GM21825 (cell line): ENCODE measurements around the gene CCNK.

Experiments
- ATAC-seq: cut with Tn5 transposase; IDR thresholded peaks from one replicate; pipeline ENCODE4 v1.9.1; 2021; ENCODE audit warnings: mild to moderate bottlenecking, moderate library complexity; ENCODE audit not compliant: unreplicated experiment

CCNK gene

DNA sequence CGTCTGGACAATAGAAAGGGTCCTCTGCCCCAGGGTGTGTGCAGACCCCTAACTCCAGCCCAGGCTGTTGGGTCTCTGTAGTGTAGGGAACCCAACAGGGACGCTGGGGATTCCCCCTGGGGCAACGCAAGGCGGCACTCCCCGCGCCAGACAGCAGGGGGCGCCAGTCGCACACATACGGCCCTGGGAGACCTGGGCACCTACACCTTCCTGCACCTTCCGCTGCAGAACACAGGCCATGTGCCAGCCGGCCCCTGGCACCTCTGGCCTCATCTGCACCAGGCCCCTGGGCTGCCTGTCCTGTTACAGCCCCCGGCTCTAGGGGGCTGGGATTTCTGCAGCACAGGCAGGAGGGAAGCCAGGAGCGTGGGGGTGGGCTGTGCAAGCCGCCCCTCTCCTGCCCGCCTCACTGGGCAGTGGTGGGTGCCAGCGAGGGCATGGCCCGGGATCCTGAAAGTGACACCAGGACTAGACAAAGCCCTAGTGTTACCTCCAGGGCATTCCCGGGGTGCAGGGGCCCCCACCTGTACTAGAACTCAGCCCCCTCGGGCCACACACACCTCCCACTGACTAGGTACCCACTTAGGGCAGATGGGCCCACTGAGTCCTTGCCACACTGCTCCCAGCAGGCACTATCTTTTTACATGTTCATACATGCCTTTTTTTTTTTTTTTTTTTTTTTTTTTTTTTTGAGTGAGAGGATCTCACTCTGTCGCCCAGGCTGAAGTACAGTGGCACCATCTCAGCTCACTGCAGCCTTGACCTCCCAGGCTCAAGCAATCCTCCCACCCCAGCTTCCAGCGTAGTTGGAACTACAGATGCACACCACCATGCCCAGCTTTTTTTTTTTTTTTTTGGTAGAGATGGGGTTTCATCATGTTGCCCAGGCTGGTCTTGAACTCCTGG is 37.5 kb downstream of the CCNK start:
- peak; percentile 59 for ATAC-seq

DNA sequence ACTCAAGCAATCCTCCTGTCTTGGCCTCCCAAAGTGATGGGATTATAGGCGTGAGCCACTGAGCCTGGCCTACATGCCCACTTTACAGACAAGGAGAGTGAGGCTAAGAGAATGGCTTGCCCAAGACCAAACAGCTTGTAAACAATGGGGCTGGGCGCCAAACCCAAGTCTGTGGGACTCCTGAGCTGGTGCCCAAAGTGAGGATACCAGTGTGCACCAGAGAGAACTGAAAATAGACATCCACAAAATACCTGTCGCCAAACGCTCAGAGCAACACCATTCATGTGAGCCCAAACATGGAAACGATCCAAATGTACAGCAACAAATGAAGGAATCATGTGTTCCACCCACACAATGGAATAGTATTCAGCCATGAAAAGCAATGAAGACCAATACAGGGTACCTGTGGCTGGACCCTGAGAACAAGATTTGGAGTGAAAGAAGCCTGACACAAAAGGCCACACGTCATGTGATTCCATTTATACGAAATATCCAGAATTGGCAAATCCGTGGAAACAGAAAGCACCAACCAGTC is 38.2 kb downstream of the CCNK start:
- no peak for ATAC-seq

DNA sequence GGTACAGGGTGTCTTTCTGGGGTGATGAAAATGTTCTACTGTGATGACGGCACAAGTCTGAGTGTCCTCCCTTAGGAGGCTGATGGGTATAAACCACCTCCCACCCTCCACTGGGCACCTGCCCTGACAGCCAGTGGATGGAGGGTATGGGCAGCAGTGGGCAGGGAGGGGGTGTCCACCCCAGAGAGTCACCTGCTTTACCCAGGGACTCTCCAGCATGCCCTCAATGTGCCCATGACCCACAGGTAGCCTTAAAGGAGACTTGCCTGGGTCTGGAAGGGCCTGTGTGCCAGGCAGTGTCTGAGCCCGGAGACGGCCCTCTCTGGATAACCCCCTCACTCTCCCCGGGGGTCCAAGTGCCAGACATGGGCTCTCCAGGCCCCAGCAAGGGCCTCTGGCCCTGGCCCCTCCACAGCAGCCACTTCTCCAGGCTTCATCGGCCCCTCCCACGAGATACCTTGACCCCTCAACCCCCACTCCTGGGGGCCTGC is 38.8 kb downstream of the CCNK start:
- ATAC-seq: no peak

DNA sequence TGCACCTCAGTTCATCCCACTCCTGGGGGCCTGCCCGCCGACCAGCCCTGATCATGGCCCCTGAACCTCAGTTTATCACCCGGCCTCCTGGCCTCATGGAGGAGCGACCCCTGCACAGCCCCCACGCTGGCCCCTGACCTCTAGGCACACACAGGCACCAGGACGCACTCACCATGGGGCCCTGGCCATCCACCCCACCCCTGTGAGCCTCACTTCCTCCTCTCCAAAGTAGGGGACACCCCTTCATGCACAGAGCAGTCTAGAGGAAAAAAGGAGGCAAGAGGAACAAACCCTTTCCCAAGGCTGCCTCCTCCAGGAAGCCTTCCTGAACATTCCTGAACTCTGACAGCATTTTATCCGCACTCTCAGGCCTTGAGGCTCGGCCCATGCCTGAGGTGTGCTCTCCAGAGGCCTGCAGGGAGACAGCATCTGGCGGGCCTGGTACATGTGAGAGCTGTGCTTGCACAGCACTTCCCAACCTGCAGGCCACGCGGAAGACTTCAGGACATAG is 39.4 kb downstream of the CCNK start:
- no peak for ATAC-seq

DNA sequence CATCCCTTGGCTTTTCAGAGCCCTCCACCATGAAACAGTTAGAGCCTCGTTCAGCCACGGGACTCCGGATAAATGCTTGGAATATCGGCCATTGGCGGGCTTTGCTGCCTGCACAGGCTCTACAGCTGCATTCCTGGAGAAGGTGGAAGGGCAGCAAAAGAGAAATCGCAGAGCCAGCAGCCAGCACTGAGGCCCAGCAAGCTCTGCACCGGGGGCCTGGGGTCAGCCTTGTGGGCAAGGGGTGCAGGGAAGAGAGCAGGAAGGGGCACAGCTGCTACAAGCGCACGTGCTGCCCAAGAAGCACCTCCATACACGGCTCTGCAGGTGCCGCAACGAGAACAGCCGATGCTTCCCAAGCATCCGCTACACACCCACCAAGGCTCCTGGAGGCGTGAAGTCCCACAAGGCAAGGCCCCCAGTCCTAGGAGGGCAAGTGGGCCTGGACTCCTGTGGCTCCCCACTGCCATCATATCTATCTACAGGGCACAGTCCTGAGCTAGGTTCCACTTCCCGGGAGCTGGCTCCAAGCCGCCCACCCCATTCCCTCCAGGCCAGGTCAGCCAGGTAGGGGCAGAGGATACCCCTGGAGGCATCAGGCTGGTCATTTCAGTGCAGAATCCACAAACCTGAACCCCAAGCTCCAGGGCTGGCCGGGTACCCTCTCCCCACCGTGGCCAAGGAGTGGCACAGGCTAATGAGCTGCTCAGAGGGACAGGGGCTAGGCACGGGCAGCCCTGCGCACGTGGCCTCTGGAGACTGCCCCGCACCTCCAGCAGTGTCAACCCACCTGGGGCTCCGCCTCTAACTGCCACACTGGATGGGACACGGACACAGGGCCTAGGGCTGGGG is 40.2 kb downstream of the CCNK start:
- no peak for ATAC-seq

DNA sequence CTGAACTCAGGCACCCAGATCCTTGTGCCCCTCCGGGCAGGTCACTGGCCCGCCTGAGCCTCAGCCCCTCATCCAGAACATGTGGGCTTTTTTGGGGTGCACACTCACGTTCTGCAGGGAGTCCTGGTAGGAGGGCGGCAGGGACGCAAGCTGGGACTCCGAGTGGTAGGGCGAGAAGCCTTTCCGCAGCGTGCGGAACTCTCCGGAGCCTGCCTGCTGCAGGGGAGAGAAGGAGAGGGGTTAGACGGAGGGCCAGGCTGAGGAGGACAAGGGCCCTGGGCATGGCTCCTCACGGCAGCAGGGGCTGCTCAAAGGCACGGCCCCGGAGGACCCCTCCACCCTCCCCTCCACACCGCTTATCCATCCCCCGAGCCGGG is 40.8 kb downstream of the CCNK start:
- ATAC-seq: no peak

DNA sequence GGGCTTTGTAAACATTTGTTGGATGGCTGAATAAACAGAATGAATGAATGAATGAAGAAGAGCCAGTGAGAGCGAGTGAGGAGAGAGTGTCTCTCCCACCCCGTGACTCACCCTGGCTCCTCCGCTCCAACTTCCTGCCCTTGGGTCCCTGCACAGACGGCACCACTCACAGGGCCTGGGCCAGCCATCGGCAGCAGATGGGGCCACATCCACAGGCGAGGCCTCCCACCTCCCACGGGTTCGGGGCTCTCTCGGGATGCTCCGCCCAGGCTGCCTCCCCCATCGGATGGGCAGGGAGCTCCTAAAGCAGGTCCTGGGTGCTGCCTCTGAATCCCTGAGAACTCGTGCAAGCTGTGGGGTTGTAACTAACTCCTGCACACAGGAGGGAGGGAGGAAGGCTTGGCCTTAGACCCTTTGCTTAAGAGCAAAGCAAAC is 41.3 kb downstream of the CCNK start:
- no peak for ATAC-seq

DNA sequence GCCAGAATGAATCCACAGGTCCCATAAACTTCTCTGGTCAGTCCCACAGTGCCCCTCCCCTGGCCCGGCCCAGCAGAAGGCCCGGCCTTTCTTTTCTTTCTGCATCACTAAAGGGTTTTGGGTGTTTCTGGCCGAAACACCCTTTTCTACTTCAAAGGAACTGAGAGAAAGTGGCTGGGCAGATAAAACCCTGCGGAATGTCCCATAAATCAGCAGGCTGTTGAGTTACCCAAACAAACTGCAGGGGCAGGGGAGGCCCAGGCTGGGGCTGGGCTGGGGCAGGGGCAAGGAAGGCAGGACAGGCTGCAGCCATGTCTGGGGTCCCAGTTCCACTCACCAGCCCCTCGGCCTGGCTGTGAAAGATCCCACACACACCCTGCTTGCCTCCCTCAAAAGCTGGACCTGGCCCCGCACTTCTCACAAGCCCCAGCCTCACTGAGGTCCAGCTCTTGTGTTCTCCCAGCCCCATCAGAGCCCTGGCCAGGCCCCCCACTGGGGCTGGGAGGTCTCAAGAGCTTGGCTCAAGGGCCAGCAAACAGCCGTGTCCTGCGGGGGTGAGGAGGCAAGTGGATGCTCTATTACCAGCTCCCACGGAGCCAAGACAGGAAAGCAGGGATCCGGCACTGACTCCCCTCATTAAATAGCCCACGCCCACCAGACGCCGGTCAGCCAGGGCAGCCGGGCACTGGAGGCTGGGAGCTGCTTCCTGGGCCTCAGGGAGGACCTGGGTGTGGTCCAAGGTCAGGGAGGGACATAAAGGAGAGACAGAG is 41.9 kb downstream of the CCNK start:
- no peak for ATAC-seq

DNA sequence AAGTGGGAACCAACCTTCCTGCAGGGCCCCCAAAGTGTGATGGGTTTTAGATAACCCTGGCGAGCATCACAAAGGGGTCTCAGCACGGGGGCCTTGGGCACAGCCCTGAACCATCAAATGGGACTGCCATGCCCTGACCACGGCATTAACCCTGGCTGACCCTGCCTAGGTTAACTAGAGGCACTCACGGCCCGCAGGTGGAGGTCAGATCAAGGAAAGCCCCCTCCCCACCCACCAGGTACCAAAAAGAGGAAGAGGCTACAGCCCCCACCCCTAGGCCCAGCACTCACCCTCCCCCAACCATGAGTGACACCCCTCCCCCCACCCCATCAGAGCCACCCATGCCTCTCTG is 42.5 kb downstream of the CCNK start:
- no peak for ATAC-seq

DNA sequence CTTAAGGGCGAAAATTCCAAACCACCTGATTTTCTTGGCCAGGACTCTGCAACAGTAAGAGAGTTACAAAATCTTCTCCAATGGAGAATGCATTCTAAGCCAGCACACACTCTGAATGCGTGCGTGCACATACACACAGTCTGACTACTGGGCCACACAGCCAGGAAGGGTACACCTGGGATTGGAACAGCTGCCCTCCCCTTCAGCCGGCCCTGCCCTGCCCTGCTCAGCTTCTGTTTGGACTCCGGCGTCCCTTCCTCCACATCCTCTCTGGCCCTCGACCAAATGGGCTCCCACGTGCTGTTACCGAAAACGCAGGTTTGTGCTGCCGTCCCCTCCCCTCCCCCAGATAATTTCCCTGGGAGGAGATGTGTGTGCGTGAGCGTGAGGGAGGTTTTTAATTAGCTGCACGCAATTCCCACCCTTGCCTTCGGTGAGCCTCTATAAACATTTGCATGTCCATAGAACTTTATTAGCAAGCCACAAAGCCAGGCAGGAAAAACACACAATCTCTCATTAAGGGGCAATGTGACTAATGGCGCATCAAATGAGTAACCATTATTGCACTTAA is 43.0 kb downstream of the CCNK start:
- ATAC-seq: no peak

DNA sequence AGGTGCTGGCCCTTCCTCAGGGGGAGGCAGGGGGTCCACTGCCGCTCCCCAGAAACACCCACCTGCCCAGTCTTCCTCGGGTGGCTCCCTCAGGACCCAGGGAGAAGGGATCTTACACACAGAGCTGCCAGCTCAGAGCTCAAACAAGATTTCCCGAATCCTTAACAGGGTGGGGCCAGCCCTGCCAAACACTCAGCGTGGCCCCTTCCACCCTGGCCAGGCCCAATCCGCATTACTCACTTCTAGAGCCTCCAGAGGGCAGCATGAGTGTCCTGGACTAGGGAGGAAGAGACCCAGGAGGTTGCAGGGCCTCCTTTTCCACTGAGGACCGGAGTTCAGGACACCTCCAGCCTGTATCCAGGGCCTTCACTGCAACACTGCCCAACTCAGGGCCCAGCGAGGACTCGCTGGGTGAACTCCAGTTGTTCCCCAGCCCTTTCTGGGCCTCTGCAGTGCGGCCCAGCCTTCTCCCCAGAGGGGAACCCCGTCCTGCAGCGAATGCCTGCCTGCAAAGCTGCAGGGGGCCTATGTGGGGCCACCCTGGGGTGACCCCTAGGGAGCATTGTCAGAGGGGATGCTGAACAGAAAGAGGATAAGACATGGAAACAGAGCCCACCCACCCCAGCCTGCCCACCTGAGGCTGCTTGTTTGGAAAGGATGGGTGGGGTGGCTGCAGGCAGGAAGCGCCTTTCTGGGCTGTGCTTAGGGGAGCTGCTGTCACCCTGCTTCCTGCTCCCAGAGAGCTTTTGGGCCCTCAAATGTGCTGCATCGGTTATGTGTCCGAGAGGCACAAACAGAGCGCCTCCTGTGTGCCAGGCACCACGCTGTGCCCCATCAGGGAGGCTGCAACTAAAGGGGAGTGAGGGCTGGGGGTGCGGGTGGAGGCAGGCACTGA is 43.8 kb downstream of the CCNK start:
- no peak for ATAC-seq

DNA sequence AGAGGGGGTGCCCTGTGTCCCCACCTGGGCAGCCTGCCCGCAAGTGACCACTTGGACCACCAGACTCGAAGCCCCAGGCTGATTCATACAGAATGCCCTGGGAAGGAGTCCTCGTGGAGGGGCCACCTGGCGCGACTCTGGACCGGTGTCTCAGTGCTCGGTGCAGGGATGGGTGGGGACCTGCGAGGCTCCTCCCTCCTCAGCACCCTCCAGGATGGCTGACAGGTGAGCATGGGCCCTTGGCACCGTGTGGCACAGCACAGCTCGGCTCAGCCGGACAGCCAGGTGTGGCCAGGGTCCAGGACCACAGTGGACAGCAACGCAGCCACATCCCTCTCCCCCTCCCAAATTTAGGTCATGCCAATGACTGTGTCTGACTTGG is 44.5 kb downstream of the CCNK start:
- ATAC-seq: no peak

DNA sequence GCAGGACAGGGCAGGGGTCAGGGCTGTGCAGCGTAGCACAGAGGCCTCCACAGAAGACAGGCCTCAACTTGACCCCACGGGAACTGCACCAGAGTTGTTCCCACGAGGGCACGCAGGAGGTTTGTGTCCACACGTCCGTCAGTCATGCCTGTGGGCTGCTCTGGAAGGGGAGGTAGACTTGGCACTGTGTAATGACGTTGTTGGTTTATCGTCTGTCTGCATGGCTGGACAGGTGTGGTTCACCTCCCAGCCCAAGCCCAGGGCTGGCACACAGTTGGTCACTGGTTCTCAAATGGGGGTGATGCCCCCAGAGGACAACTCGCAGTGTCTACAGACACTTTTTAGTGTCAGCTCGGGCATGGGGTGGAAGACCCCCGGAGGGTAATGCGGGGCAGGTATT is 45.8 kb downstream of the CCNK start:
- ATAC-seq: no peak

DNA sequence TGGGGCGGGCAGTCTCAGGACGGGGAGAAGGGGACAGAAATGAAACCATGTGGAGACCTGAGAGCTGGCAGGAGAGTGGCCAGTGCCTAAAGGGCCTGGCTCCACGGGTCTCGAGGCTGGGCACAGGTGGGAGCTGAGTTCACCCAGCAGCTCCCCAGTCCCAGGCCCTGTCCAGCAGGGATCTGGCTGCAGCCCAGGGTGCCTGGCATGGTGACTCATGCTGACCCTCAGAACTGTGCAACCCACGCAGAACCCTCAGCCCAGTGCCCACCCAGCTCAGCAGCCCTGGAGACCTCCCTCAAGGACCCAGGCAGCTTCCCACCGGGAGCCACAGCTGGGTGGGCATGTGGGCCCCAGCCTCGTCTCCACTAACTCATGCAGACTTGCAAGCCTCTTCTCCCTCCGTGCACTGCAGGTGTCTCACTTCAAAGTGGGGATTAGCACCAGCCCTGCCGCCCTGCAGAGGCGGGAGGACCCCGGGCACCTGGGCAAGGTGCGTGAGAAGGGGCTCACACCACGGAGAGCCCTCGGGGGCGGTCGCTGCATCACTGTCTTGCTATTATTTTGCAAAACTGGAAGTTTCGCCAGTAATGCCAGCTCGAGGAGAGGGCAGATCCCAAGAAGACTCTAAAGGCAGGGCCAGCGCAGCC is 46.3 kb downstream of the CCNK start:
- no peak for ATAC-seq

DNA sequence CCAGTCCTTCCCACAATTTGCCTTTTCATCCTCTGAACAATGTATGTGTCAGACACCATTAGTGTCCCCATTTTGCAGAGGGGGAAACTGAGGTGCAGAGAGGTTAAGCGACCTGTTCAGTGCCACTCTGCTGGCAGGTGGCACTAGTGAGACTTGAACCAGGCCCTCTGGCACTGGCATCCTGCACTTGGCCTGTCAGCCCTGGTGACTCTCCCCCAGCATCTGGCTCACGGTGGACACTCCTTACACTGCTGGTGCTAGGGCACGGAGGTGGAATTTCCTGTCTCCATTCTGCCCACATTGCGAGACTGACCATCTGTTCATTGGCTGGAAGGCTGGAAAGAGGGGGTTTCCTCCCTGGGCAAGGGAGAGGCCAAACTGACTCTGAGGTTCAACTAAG is 48.7 kb downstream of the CCNK start:
- ATAC-seq: no peak

DNA sequence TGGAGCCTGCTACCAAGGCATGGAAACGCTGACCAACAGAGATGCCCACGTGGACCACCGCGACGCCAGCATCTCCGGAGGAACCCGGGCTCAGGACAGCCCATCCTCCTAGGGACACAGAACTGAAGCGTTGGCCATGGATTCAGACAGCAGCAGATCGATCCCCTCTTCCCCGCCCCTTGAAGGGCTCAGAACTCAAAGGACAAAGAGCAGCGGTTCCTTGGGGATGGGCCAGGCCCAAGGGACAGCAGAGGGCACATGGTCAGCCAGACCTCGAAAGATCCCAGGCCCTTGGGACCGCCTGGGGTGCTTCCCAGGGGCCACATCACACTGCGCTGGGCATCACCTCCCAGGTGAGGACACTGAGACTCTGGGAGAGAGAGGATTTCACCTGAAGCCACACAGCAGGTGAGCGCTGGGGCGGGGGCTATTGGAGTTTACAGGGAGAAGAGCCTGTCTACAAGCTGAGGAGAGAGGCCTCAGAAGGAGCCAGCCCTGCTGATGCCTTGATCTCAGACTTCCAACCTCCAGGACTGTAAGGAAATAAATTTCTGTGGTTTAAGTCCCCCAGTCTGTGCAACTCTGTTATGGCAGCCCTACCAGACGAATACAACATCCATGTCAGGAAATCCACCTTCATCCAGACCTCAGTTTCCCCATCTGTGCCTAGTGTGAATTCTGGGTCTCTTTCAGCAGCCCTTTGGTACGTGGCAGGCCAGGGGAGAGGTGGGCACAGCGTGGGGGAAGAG is 49.4 kb downstream of the CCNK start:
- ATAC-seq: no peak

DNA sequence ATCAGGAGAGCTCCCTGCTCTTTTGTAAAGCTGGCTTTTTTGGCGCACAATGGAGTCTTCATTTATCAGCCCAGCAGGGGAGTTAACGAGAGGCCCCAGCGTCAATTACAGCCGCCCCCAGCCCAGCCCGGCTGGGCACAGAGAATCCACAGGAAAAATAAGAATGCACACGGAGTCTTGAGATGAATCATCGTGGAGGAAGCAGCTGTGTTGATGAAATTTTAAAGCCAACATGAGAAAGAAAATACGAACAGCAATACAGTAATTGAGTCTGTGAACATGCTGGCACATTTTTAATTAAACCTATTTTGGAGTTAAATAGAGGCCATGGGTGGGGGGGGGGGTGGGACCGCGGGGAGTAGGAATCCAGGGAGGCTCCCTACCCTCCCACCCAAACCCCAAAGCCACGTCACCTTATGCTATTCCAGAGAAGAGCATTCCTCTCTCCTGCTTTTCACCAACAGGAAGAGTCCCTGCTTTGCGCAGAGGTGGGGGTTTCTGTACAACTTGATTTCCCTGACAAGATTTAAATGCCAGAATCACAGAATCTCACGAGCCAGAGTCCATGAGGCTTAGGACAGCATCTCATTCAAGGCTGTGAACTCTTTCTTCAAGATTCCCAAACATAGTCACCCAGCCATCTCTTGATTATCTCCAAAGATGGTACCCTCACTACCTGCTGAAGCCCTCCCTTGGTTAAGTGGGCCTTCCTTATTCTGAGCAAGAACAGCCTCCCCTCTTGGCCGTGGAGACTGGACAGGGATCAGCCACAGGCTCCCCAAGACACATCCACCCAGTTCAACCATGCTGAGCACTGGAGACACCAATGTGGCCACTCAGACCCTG is 50.3 kb downstream of the CCNK start:
- no peak for ATAC-seq
